Thyroid gland (tissue), 4 donors: ENCODE results near the gene PRM1. TPM values are rescaled to one million over a fixed set of nuclear protein-coding genes. Genes with fewer than 3 reads are reported as not detected.

Experiments used
- DNase-seq, 2 donors: peaks; one replicate each; pipeline ENCODE4 v3.0.0-alpha.2; 2019
- H3K27ac ChIP-seq, 3 donors: fragments of 200-600 bp; sonication (generic); 1 replicate in 2 of 3; 2 replicates in 1 of 3; pipeline ENCODE4 v1.5.1; 2016 to 2019; ENCODE audit warnings: mild to moderate bottlenecking in 1 of 3, moderate library complexity in 1 of 3
- H3K27me3 ChIP-seq: fragments of 200-600 bp; sonication (generic); one replicate; pipeline ENCODE4 v1.5.1; 2019
- H3K36me3 ChIP-seq, 2 donors: fragments of 200-600 bp; sonication (generic); one replicate each; pipeline ENCODE4 v1.5.1; 2016 to 2019
- H3K4me1 ChIP-seq, 2 donors: fragments of 200-600 bp; sonication (generic); one replicate each; pipeline ENCODE4 v1.5.1; 2017 to 2019
- H3K4me3 ChIP-seq, 3 donors: fragments of 200-600 bp; sonication (generic); replicated peaks in 1 of 3; 1 replicate in 2 of 3; 2 replicates in 1 of 3; pipeline ENCODE4 v1.5.1; 2016; ENCODE audit warnings: mild to moderate bottlenecking in 1 of 3
- H3K9me3 ChIP-seq: fragments of 200-600 bp; sonication (generic); one replicate; pipeline ENCODE4 v1.5.1; 2017
- CTCF ChIP-seq, 6 experiments: fragments of 200-600 bp in 3 of 6; fragments of 450-650 bp in 3 of 6; sonication (generic) in 3 of 6; IDR thresholded peaks; one replicate each; pipeline ENCODE4 v1.5.1; 2016 to 2019; ENCODE audit warnings: antibody characterized with exemption in 6 of 6, mild to moderate bottlenecking in 2 of 6, inconsistent platforms in 1 of 6, moderate library complexity in 1 of 6
- POLR2A ChIP-seq, 2 donors: fragments of 450-650 bp; IDR thresholded peaks; one replicate each; pipeline ENCODE4 v1.6.1; 2017; ENCODE audit warnings: antibody characterized with exemption in 2 of 2, mild to moderate bottlenecking in 2 of 2, moderate library complexity in 1 of 2
- WGBS, 2 donors: methylation state at CpG; one replicate each; pipeline ENCODE4 v1.1.5; 2017; 5-methylcytosine and 5-hydroxymethylcytosine counted together
- intact Hi-C: fragments of 100-400 bp; cut with DNase I; formaldehyde crosslinking; loops from one replicate; pipeline ENCODE4 v1.15.1; 2023
- total RNA-seq, 4 donors: library from RNA; depleted of rRNA; stranded (reverse); fragments of >200 nt; gene quantifications; one replicate each; pipeline ENCODE4 v1.2.3, GENCODE V29; 2016

Gene PRM1
- total RNA-seq, 4 donors from 2014 or later, result 13.7 to 335 TPM; not detected in 2

- Histone ChIP-seq H3K36me3 (no peaks in the 10 kb centered on the region), H3K27ac (no peak overlapping the region)
- 56 to 58% methylated on average over 7 to 8 of the region's 8 CpGs for WGBS, 2 donors
These were observed 38.5 kb upstream of the PRM1 start for GRCh38 chr16:11319529-11320146.

GRCh38 chr16:11318817-11319216, 37.7 kb upstream of the PRM1 start:
- H3K27me3 ChIP-seq, result no peaks in the 10 kb centered on the region
- H3K9me3 ChIP-seq, result no peaks in the 10 kb centered on the region
- intact Hi-C loops, result no loop called here
- H3K4me3 ChIP-seq, result no peak overlapping the region
- no peak overlapping the region for H3K27ac ChIP-seq
- no peak for DNase-seq
- peaks cover 4 to 18% of the 10 kb centered on the region in 2 donors for H3K4me1 ChIP-seq
- 93 to 96% methylated on average over 8 of the region's 8 CpGs for WGBS, 2 donors
- no peak for TF ChIP-seq CTCF (IDR thresholded peaks at IDR 0.05)
- no peak for TF ChIP-seq POLR2A (IDR thresholded peaks at IDR 0.05)
- H3K36me3 ChIP-seq, result no peaks in the 10 kb centered on the region

More at GRCh38 chr16:11319529-11320146, 38.5 kb upstream of the PRM1 start:
- peak; percentile 23 to 29 for DNase-seq
- TF ChIP-seq CTCF (IDR thresholded peaks at IDR 0.05) (no peak), POLR2A (IDR thresholded peaks at IDR 0.05) (no peak)
- intact Hi-C loops, result no loop called here
- Histone ChIP-seq H3K27me3 (no peaks in the 10 kb centered on the region), H3K9me3 (no peaks in the 10 kb centered on the region), H3K4me3 (no peak overlapping the region), H3K4me1 (peaks cover 4 to 18% of the 10 kb centered on the region in 2 donors)

GRCh38 chr16:11316331-11317015, 35.3 kb upstream of the PRM1 start:
- no peaks in the 10 kb centered on the region for H3K36me3 ChIP-seq
- peak; percentile 34 to 42 for DNase-seq
- H3K27ac ChIP-seq, result peak overlapping the region in 1 of 3 donors; percentile 58
- TF ChIP-seq CTCF (IDR thresholded peaks at IDR 0.05), result no peak
- no peak for TF ChIP-seq POLR2A (IDR thresholded peaks at IDR 0.05)
- no peak overlapping the region for H3K4me3 ChIP-seq
- WGBS, 2 donors, result 88% methylated on average over 11 to 19 of the region's 23 CpGs
- no peaks in the 10 kb centered on the region for H3K27me3 ChIP-seq
- no peaks in the 10 kb centered on the region for H3K9me3 ChIP-seq
- intact Hi-C loops, result no loop called here
- peaks cover 8 to 35% of the 10 kb centered on the region in 2 donors for H3K4me1 ChIP-seq

- Histone ChIP-seq H3K27me3 (no peaks in the 10 kb centered on the region), H3K36me3 (no peaks in the 10 kb centered on the region), H3K4me3 (no peak overlapping the region), H3K27ac (peak overlapping the region in 1 of 3 donors; percentile 58), H3K9me3 (no peaks in the 10 kb centered on the region), H3K4me1 (peaks cover 8 to 39% of the 10 kb centered on the region in 2 donors)
- WGBS, 2 donors, result 21 to 31% methylated on average over 2 to 13 of the region's 13 CpGs
- peak; percentile 86 to 89 for DNase-seq
- no peak for TF ChIP-seq POLR2A (IDR thresholded peaks at IDR 0.05)
- TF ChIP-seq CTCF (IDR thresholded peaks at IDR 0.05), result peak in 5 of 6 experiments; percentile 23 to 57 (median 46)
- intact Hi-C loops, result no loop called here
These were observed 34.4 kb upstream of the PRM1 start for GRCh38 chr16:11315510-11315909.

DNA sequence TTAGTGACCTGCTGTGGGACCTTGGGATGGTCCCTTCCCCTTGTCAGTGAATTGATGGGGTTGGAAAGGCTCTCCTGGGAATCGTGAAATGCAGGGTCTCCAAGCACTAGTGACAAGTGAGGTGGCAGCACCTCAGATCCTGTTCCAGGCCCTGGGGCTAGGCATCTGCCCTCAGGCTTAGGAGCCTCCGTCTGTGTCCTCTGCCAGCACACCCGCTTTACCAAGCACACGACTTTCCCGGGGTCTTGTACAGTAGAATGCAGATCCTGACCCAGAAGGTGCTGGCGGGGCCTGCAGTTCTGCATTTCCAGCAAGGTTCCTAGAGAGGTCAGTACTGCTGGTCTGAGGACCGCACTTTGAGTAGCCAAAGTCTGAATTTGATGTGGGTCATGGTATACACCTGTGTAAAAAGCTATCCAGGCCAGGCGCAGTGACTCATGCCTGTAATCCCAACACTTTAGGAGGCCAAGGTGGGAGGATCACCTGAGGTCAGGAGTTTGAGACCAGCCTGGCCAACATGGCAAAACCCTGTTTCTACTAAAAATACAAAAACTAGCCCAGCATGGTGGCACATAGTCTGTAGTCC, 33.3 kb upstream of the PRM1 start:
- 89 to 92% methylated on average over 6 to 7 of the region's 8 CpGs for WGBS, 2 donors
- Histone ChIP-seq H3K4me1 (peaks cover 15 to 49% of the 10 kb centered on the region in 2 donors), H3K4me3 (no peak overlapping the region), H3K27ac (peak overlapping the region in 1 of 3 donors; percentile 24), H3K36me3 (no peaks in the 10 kb centered on the region), H3K27me3 (no peaks in the 10 kb centered on the region), H3K9me3 (no peaks in the 10 kb centered on the region)
- intact Hi-C loops, result no loop called here
- TF ChIP-seq CTCF (IDR thresholded peaks at IDR 0.05) (no peak), POLR2A (IDR thresholded peaks at IDR 0.05) (no peak)
- DNase-seq, result no peak
